ENCODE data around the gene TMEM178A.

TMEM178A gene

DNA sequence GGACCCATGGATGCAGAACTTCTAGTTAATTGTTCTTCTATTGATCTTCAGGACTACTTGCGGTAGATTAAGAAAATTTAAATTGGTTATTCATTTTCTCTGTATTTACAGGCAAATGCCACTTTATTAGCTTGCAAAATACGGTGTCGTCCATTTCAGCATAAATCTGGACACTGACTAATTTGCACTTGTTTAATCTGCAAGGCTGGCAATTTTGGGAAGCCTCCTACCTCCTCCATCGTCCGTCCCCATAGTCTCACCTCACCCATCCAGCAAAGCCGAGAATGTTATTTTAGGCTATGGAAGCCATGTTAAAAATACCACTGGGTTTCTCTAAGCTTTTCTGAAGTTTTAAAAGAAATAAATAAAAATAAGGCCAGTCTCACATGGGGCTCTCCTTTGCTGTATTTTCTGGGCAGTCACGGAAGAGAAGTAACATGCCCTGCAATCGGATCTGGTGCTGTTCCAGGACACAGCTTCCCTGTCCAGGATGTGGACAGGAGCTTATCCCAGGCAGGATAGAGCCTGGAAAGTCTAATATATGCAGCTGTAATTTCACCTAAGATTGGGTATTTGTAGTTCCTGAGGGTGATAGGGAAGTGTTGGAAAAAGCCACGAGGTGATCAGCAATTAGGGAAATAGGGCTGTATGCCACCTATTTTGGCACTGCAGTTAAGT, 17.4 kb downstream of the TMEM178A start:
- Mint-ChIP-seq H3K27me3 (peaks cover 34% of the 10 kb centered on the region), H3K4me3 (no peak overlapping the region), H3K9me3 (no peaks in the 10 kb centered on the region), H3K4me1 (no peaks in the 10 kb centered on the region), H3K36me3 (no peaks in the 10 kb centered on the region), H3K27ac (no peak overlapping the region)
- ATAC-seq = no peak

DNA sequence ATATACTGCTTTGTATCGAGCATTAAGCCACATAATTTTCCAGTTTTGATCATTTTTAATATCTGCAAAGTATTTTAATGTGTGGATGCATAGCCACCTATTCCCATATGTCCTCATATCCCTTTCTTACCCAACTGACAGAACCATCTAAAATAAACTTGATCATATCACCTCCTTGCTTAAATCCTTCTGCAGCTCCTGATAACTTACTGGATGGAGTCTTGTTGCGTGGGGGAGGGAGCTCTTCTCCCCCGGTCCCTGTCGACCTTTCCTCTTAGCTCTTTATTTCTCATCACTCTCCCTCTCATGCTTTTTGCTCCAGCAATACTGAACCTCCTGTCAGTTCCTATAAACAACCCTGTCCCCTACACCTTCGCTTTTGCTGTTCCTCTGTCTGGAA, 18.7 kb downstream of the TMEM178A start:
- H3K4me1 Mint-ChIP-seq = no peaks in the 10 kb centered on the region
- no peak overlapping the region for H3K4me3 Mint-ChIP-seq
- no peaks in the 10 kb centered on the region for H3K36me3 Mint-ChIP-seq
- no peaks in the 10 kb centered on the region for H3K9me3 Mint-ChIP-seq
- no peak for ATAC-seq
- H3K27ac Mint-ChIP-seq = no peak overlapping the region
- peaks cover 41% of the 10 kb centered on the region for H3K27me3 Mint-ChIP-seq

DNA sequence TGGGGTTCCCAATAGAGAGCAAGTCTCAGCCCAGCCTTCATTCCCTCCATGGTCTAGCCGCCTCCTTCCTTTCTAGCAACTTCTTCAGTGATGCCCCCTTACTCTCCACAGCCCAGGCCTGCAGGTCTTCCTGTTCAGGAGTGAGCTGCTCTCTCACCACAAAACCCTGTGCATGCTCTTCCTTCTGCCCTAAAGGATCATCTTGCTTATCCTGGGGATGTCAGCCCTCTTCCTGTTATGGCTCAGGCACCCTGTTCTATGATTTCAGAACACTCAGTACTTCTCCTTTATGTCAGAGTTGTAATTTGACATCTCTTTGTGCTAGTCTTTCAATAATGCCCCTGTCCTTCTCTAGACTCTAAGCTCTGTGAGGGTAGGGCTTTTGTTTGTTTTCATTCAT, 19.4 kb downstream of the TMEM178A start:
- H3K4me3 Mint-ChIP-seq = no peak overlapping the region
- ATAC-seq = no peak
- H3K4me1 Mint-ChIP-seq = no peaks in the 10 kb centered on the region
- H3K27ac Mint-ChIP-seq = no peak overlapping the region
- H3K9me3 Mint-ChIP-seq = no peaks in the 10 kb centered on the region
- H3K36me3 Mint-ChIP-seq = no peaks in the 10 kb centered on the region
- peaks cover 48% of the 10 kb centered on the region for H3K27me3 Mint-ChIP-seq

DNA sequence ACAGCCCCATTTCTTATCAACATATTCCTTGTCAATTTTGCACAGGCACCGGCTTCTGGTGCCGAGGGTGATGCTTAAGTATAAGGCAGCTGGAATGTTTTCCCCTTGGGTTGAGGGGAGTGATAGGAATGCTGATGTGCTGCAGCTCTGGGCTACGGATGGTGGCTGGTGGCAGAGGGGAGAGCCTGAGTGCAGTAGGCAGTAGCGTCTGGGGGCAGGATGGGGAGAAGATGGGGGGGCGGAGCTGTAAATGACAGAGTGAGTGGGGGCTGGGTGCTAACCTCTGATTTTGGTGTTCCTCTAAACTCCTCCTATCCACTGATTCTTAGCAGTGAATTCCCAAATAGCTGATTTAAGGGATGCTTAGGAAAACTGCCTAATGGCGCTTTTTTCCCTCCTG, 20.7 kb downstream of the TMEM178A start:
- Mint-ChIP-seq H3K4me1 (no peaks in the 10 kb centered on the region), H3K9me3 (peaks cover 4% of the 10 kb centered on the region), H3K4me3 (no peak overlapping the region), H3K36me3 (no peaks in the 10 kb centered on the region), H3K27me3 (peaks cover 49% of the 10 kb centered on the region), H3K27ac (no peak overlapping the region)
- ATAC-seq = no peak

DNA sequence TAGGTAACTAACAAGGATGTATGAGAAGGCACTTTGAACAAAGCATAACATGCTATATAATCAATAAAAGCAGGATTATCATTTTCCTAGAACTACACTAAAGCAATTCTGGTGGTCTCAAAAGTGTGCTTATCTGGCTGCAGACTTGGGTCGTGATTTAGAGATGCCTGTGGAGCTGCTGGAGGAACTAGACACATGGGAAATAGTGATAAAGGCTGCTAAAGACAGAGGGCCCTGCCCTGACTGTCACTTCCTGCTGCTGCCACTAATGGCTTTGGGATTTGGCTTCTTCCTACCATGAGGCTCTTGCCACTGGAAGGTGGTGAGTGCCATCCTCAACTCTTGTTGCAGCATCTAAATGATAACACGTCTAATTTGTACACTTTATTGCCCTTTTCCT, 22.5 kb downstream of the TMEM178A start:
- Mint-ChIP-seq H3K4me3 (no peak overlapping the region), H3K9me3 (peaks cover 4% of the 10 kb centered on the region), H3K36me3 (no peaks in the 10 kb centered on the region), H3K27ac (no peak overlapping the region), H3K4me1 (no peaks in the 10 kb centered on the region), H3K27me3 (peaks cover 49% of the 10 kb centered on the region)
- no peak for ATAC-seq

DNA sequence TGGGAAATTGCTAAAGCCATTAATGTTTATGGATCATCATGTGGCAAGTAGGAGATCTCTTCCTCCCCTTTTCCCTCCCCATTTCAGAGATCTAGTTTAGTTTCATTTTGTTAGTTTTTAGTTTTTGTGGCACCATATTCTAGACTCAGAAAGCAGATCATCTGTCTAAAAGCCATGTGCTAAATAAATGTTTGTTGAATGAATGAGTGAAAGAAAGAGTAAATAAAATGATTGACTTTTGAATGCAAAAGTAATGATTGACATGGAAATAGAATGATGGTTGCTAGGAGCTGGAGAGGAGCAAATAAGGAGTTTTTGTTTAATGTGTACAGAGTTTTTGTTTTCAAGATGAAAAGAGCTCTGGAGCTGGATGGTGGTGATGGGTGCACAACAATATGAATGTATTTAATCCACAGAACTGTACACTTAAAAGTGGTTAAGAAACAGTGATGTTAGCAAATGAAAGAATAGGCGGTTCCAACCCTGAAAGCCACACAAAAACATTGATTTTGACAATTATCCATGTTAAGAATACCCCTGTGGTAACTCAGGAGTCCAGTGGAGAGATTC, 23.6 kb downstream of the TMEM178A start:
- no peaks in the 10 kb centered on the region for H3K4me1 Mint-ChIP-seq
- no peak overlapping the region for H3K4me3 Mint-ChIP-seq
- H3K27ac Mint-ChIP-seq = no peak overlapping the region
- no peaks in the 10 kb centered on the region for H3K36me3 Mint-ChIP-seq
- peaks cover 4% of the 10 kb centered on the region for H3K9me3 Mint-ChIP-seq
- no peak for ATAC-seq
- peaks cover 44% of the 10 kb centered on the region for H3K27me3 Mint-ChIP-seq

DNA sequence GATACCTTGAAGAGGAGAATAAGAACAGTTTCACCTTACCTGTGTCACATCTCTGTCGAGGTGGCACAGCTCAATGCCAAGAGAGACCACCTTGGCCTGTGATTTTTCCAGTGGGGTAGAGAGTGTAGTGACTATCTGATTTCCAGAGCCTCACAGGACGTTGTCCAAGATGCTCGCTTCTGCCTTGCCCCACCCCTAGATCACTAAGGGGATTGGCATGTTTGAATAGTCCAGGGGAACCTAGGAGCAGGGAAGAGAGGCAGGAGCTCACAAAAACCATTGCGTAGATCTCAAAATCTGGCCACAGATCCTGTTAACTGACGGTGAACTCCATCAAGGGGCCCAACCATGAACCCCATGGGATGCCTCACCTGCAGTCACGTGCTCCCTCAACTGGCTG, 24.2 kb downstream of the TMEM178A start:
- no peaks in the 10 kb centered on the region for H3K4me1 Mint-ChIP-seq
- H3K36me3 Mint-ChIP-seq = no peaks in the 10 kb centered on the region

DNA sequence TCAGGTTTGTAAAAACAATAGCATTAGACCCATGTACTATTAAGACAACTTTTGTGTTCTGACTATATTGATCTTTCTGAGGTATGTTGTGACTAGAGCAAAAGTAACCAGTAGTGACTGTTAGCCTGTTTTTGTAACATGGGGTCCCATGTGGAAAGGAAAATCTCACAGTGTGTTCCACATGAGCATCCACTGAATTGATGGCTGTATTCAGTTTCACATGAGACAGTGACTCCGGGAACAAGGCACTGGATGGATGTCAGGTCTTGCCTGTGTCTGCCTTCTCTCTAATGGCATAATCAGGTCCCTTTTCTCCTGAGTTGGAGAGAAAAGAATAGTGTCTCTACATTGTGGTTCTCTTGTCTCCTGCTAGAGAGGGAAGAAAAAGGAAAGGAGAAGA, 27.5 kb downstream of the TMEM178A start:
- Mint-ChIP-seq H3K9me3 (peaks cover 4% of the 10 kb centered on the region), H3K4me3 (no peak overlapping the region), H3K36me3 (no peaks in the 10 kb centered on the region), H3K27ac (no peak overlapping the region), H3K27me3 (peaks cover 23% of the 10 kb centered on the region), H3K4me1 (no peaks in the 10 kb centered on the region)
- ATAC-seq = no peak

More for the DNA sequence above, 24.2 kb downstream of the TMEM178A start:
- H3K27ac Mint-ChIP-seq = no peak overlapping the region
- peaks cover 4% of the 10 kb centered on the region for H3K9me3 Mint-ChIP-seq
- ATAC-seq = no peak
- peaks cover 39% of the 10 kb centered on the region for H3K27me3 Mint-ChIP-seq
- no peak overlapping the region for H3K4me3 Mint-ChIP-seq

DNA sequence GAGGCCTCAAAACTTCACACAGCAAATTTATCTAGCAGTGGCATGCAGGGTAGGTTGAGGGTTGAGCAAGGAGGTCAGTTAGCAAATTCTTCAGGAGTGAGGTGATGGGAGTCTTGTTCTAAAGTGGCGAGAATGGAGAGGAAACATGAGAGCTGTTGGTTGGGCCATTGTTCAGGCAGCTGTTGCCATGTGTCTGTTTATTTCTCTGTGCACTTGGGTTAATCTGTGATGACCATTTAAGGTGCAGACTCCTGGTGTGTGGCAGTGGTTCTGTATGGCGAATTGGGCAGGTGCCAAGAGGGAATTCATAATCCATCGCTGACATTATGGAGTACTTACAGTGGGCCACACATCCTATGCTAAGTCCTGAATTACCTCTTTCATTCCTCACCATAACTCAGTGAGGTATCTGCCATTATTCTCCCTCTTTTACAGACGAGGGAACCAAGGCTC, 30.4 kb downstream of the TMEM178A start:
- peaks cover 22% of the 10 kb centered on the region for H3K27me3 Mint-ChIP-seq
- H3K4me1 Mint-ChIP-seq = no peaks in the 10 kb centered on the region
- peaks cover 8% of the 10 kb centered on the region for H3K9me3 Mint-ChIP-seq
- peaks cover 7% of the 10 kb centered on the region for H3K36me3 Mint-ChIP-seq
- H3K27ac Mint-ChIP-seq = no peak overlapping the region
- no peak for ATAC-seq
- no peak overlapping the region for H3K4me3 Mint-ChIP-seq

DNA sequence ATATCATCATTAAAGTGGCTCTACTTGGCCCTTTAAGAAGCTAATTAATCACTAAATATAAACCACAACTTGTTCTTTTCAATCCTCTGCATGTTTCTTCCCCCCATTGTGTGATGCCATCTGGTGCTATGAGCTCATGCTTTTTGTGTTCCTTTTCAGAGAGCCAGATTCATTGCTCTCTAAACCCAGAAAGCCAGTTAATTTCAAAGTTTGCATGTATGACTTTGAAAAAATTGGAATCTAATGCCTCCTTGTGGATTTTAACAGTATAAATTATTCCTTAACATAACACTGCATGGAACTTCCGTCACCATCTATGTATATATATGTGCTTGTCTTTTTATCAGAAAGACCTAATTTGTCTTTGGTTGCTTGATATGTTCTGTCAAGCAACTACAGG, 31.1 kb downstream of the TMEM178A start:
- Mint-ChIP-seq H3K27me3 (peaks cover 22% of the 10 kb centered on the region), H3K4me3 (no peak overlapping the region), H3K27ac (no peak overlapping the region), H3K4me1 (no peaks in the 10 kb centered on the region), H3K36me3 (peaks cover 13% of the 10 kb centered on the region), H3K9me3 (peaks cover 8% of the 10 kb centered on the region)
- no peak for ATAC-seq

DNA sequence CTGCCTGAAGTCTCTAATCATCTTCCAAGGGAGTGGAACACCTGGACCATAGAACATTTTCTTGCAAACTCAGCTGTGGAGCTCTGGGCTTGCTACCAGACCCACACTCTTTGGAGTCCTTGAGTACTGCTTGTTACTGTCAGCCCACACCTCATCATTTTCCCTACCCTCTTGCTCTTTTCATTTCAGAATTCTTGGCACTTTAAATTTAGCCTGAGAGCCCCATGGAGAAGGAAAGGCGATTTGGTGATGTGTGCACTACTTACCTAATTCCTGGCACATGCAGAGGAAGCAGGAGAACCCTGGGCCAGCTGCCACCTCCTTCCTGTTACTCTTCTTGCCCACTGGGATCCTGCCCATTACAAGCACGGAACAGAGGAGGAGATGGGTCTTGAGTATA, 31.7 kb downstream of the TMEM178A start:
- peaks cover 13% of the 10 kb centered on the region for H3K36me3 Mint-ChIP-seq
- no peak overlapping the region for H3K27ac Mint-ChIP-seq
- H3K4me3 Mint-ChIP-seq = no peak overlapping the region
- peaks cover 22% of the 10 kb centered on the region for H3K27me3 Mint-ChIP-seq
- H3K4me1 Mint-ChIP-seq = no peaks in the 10 kb centered on the region
- peaks cover 12% of the 10 kb centered on the region for H3K9me3 Mint-ChIP-seq
- no peak for ATAC-seq

DNA sequence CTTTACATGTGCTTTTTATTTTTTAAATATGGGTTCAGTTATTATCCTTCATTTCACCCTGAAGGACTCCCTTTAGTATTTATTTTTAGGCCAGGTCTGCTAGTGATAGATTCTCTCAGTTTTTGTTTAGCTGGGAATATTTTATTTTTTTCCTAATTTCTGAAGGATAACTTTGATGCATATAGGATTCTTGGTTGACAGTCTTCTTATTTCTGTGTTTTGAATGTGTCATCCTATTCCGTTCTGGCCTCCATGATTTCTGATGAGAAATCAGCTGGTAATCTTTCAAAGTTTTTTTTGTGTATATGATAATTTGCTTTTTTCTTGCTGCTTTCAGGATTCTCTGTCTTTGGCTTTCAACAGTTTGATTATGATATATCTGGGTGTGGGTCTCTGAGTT, 35.4 kb downstream of the TMEM178A start:
- Mint-ChIP-seq H3K36me3 (peaks cover 13% of the 10 kb centered on the region), H3K4me1 (no peaks in the 10 kb centered on the region), H3K27ac (no peak overlapping the region), H3K27me3 (peaks cover 39% of the 10 kb centered on the region), H3K4me3 (no peak overlapping the region), H3K9me3 (peaks cover 12% of the 10 kb centered on the region)
- no peak for ATAC-seq

DNA sequence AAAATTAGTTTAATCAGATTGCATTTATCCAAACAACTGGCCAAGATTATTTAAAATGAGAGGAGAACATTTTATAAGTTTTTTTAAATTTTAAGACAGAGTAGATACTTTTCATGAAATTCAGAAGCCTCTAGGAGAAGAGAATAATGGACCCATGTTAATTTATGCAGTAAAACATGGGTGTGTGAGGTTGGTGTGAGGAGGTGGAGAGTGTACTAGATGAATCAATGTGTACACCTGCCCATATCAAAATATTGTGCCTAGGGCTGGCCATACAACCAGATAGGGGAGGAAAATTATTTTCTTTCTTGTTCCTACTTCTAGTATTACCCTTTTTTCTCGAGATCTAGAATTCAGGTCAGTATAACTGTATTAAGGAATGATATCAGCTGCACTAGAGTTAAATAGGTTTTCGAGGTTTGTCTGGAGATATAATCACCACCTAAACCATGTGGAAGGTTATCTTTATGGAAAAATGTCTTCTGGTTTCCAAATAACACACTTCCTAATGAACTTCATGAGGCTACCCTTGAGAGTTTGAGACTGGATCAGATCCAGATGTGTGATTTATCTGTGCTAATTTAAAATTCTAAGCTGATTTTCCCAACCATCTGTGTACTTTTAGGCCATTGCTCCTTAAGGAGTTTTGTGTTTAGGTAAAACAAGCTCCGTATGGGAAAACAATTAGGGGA, 37.6 kb downstream of the TMEM178A start:
- Mint-ChIP-seq H3K9me3 (peaks cover 16% of the 10 kb centered on the region), H3K27ac (no peak overlapping the region), H3K36me3 (peaks cover 13% of the 10 kb centered on the region), H3K4me1 (no peaks in the 10 kb centered on the region), H3K27me3 (peaks cover 52% of the 10 kb centered on the region), H3K4me3 (no peak overlapping the region)
- no peak for ATAC-seq

DNA sequence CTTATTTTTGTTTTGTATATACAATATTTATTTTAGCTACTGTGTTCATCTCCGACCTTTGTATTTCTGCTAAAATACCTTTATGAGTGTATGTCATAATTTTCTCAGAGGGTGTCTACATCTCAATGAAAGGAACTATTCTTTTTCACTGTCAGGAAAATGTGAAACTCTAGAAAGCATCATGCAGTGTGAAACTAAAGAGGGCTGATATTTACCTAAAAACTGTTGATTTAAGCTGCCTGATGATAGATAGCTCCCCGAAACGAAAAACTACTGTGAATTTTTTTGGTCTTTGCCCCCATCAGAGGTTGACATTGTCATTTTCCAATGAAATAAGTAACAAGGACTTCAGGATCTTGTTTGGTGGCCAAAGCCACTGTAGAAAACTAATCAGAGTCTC, 38.8 kb downstream of the TMEM178A start:
- Mint-ChIP-seq H3K36me3 (peaks cover 13% of the 10 kb centered on the region), H3K27me3 (peaks cover 51% of the 10 kb centered on the region), H3K4me3 (no peak overlapping the region), H3K27ac (no peak overlapping the region), H3K9me3 (peaks cover 16% of the 10 kb centered on the region), H3K4me1 (no peaks in the 10 kb centered on the region)
- no peak for ATAC-seq

DNA sequence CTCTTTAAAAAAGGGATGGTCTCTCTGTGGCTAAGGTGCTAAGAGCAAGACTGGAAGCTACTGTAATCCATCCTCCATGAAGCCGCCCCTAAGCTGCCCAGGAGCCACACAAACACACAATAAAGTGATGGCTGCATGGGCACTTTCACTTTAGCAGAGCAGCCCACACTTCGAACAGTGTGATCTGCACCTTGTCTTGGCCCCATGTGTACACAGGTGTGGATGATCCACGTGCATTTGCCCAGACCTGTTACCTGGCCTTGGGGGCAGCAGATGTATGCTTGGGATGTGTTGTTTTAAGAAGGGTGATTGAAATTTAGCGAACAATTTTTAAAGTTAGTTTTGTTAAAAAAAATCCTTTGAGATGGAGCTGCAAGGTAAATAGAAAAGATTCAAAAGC, 39.9 kb downstream of the TMEM178A start:
- Mint-ChIP-seq H3K27ac (no peak overlapping the region), H3K27me3 (peaks cover 41% of the 10 kb centered on the region), H3K9me3 (peaks cover 10% of the 10 kb centered on the region), H3K36me3 (peaks cover 8% of the 10 kb centered on the region), H3K4me3 (no peak overlapping the region), H3K4me1 (no peaks in the 10 kb centered on the region)
- no peak for ATAC-seq

DNA sequence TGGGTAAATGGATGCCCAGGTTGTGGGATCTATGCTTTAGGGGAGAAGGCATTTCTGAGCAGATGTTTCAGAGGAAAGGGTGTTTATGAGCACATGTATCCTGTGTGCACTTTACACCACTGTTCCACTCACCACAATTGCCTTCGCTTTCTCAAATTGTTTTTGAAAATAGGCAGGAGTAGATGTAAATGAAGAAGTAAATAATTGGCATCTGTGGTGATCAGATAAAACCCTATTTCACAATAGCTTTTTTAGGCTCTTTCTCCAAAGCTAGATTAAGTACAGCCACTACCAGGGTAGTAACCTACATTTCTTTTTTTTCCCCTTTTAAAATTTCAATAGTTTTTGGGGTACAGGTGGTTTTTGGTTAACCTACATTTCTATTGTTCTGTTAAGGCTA, 40.6 kb downstream of the TMEM178A start:
- H3K4me1 Mint-ChIP-seq = no peaks in the 10 kb centered on the region
- no peak overlapping the region for H3K27ac Mint-ChIP-seq
- ATAC-seq = no peak
- peaks cover 41% of the 10 kb centered on the region for H3K27me3 Mint-ChIP-seq
- peaks cover 5% of the 10 kb centered on the region for H3K36me3 Mint-ChIP-seq
- no peak overlapping the region for H3K4me3 Mint-ChIP-seq
- H3K9me3 Mint-ChIP-seq = peaks cover 8% of the 10 kb centered on the region

Measured in stimulated activated memory B cell treated with anti-CD40 and anti-IgM and Interleukin-4, amounts not matched to agents 10 μg/mL and 1 μg/mL and 100 μg/mL, for 72 hours (primary cell).